Activated CD4-positive, alpha-beta T cell treated with anti-CD3 and anti-CD28 coated beads, Interleukin-2, amount 10 ng/mL, durations not matched to agents 24 days and 14 days (primary cell): Measurements from ENCODE around the gene HACD3. TPM values are rescaled to one million over a fixed set of nuclear protein-coding genes. Genes with fewer than 3 reads are reported as not detected.
"Not testable (repeated sequence)": the region's sequence is repeated elsewhere in the genome, so short reads cannot be mapped to it uniquely, and the experiment has no call there.

Experiments
- DNase-seq: peaks from one replicate; pipeline ENCODE4 v3.0.0; 2022
- H3K27ac Mint-ChIP-seq: one replicate; pipeline ENCODE4 v1.8.0; 2022; ENCODE audit warnings: mild to moderate bottlenecking, mixed read lengths
- H3K27me3 Mint-ChIP-seq: one replicate; pipeline ENCODE4 v1.8.0; 2022; ENCODE audit warnings: mixed read lengths
- H3K36me3 Mint-ChIP-seq: one replicate; pipeline ENCODE4 v1.8.0; 2022; ENCODE audit warnings: low read depth, mild to moderate bottlenecking, mixed read lengths
- H3K4me1 Mint-ChIP-seq: one replicate; pipeline ENCODE4 v1.8.0; 2021; ENCODE audit warnings: mixed read lengths
- H3K4me3 Mint-ChIP-seq: one replicate; pipeline ENCODE4 v1.8.0; 2022; ENCODE audit warnings: mild to moderate bottlenecking, moderate library complexity, mixed read lengths
- H3K9me3 Mint-ChIP-seq: one replicate; pipeline ENCODE4 v1.8.0; 2021; ENCODE audit warnings: mixed read lengths
- intact Hi-C: fragments of 100-400 bp; cut with micrococcal nuclease; formaldehyde crosslinking; loops from one replicate; pipeline ENCODE4 v1.15.1; 2023
- total RNA-seq: library from RNA; stranded (reverse); gene quantifications from 2 replicates; pipeline ENCODE4 v1.2.3, GENCODE V29; 2022

HACD3 gene
- total RNA-seq, 1 donor from 2014 or later, result 39.4 TPM

GRCh38 chr15:65529762-65530317 is 423 bp upstream of the HACD3 start:
- Mint-ChIP-seq H3K4me3 (peak overlapping the region; percentile 88), H3K36me3 (peaks cover 2% of the 10 kb centered on the region), H3K9me3 (no peaks in the 10 kb centered on the region), H3K27ac (peak overlapping the region; percentile 14), H3K4me1 (peaks cover 31% of the 10 kb centered on the region), H3K27me3 (no peaks in the 10 kb centered on the region)
- intact Hi-C loops, result loop anchor here (1.0 kb wide), 1 partner anchor 13 kb away; the partner anchor contains the start of gene DPP8
- no peak for DNase-seq

- peaks cover 31% of the 10 kb centered on the region for H3K4me1 Mint-ChIP-seq
- no peaks in the 10 kb centered on the region for H3K9me3 Mint-ChIP-seq
- peak overlapping the region; percentile 43 for H3K4me3 Mint-ChIP-seq
- intact Hi-C loops, result no loop called here
- DNase-seq, result no peak
- H3K27me3 Mint-ChIP-seq, result no peaks in the 10 kb centered on the region
- H3K27ac Mint-ChIP-seq, result no peak overlapping the region
- peaks cover 4% of the 10 kb centered on the region for H3K36me3 Mint-ChIP-seq
These were observed 2.4 kb downstream of the HACD3 start for GRCh38 chr15:65532738-65533051.

- Mint-ChIP-seq H3K27me3 (no peaks in the 10 kb centered on the region), H3K4me1 (peaks cover 34% of the 10 kb centered on the region), H3K36me3 (peaks cover 7% of the 10 kb centered on the region), H3K27ac (no peak overlapping the region), H3K4me3 (peak overlapping the region; percentile 43), H3K9me3 (no peaks in the 10 kb centered on the region)
- no peak for DNase-seq
- intact Hi-C loops, result no loop called here
These were observed 2.9 kb downstream of the HACD3 start for GRCh38 chr15:65533057-65533756.

GRCh38 chr15:65535192-65535591 is 4.9 kb downstream of the HACD3 start:
- H3K9me3 Mint-ChIP-seq, result no peaks in the 10 kb centered on the region
- intact Hi-C loops, result no loop called here
- H3K27ac Mint-ChIP-seq, result no peak overlapping the region
- peaks cover 29% of the 10 kb centered on the region for H3K4me1 Mint-ChIP-seq
- H3K4me3 Mint-ChIP-seq, result no peak overlapping the region
- peaks cover 7% of the 10 kb centered on the region for H3K36me3 Mint-ChIP-seq
- no peaks in the 10 kb centered on the region for H3K27me3 Mint-ChIP-seq
- DNase-seq, result no peak

GRCh38 chr15:65540314-65540713 is 10.1 kb downstream of the HACD3 start:
- Mint-ChIP-seq H3K36me3 (peaks cover 5% of the 10 kb centered on the region), H3K27me3 (no peaks in the 10 kb centered on the region), H3K4me3 (no peak overlapping the region), H3K9me3 (no peaks in the 10 kb centered on the region), H3K27ac (no peak overlapping the region), H3K4me1 (peaks cover 12% of the 10 kb centered on the region)
- intact Hi-C loops, result no loop called here
- no peak for DNase-seq

GRCh38 chr15:65541231-65541820 is 11.1 kb downstream of the HACD3 start:
- Mint-ChIP-seq H3K4me3 (no peak overlapping the region), H3K9me3 (no peaks in the 10 kb centered on the region), H3K4me1 (peaks cover 12% of the 10 kb centered on the region), H3K36me3 (peaks cover 4% of the 10 kb centered on the region), H3K27me3 (no peaks in the 10 kb centered on the region), H3K27ac (no peak overlapping the region)
- intact Hi-C loops, result no loop called here
- no peak for DNase-seq

- no peak overlapping the region for H3K27ac Mint-ChIP-seq
- intact Hi-C loops, result no loop called here
- H3K4me1 Mint-ChIP-seq, result peaks cover 14% of the 10 kb centered on the region
- H3K4me3 Mint-ChIP-seq, result no peak overlapping the region
- DNase-seq, result no peak
- H3K27me3 Mint-ChIP-seq, result no peaks in the 10 kb centered on the region
- peaks cover 1% of the 10 kb centered on the region for H3K36me3 Mint-ChIP-seq
- H3K9me3 Mint-ChIP-seq, result no peaks in the 10 kb centered on the region
These were observed 17.6 kb downstream of the HACD3 start for GRCh38 chr15:65547841-65548240.

- H3K36me3 Mint-ChIP-seq, H3K27ac Mint-ChIP-seq, H3K4me3 Mint-ChIP-seq, H3K27me3 Mint-ChIP-seq, H3K9me3 Mint-ChIP-seq, DNase-seq, intact Hi-C loops: not testable (repeated sequence)
- peaks cover 12% of the 10 kb centered on the region for H3K4me1 Mint-ChIP-seq
These were observed 19.0 kb downstream of the HACD3 start for GRCh38 chr15:65549288-65549687.

GRCh38 chr15:65550681-65551098 is 20.4 kb downstream of the HACD3 start:
- no peaks in the 10 kb centered on the region for H3K27me3 Mint-ChIP-seq
- intact Hi-C loops, result no loop called here
- peaks cover 12% of the 10 kb centered on the region for H3K4me1 Mint-ChIP-seq
- peaks cover 14% of the 10 kb centered on the region for H3K36me3 Mint-ChIP-seq
- peak overlapping the region; percentile 12 for H3K27ac Mint-ChIP-seq
- H3K9me3 Mint-ChIP-seq, result no peaks in the 10 kb centered on the region
- DNase-seq, result no peak
- H3K4me3 Mint-ChIP-seq, result no peak overlapping the region

- no peak for DNase-seq
- intact Hi-C loops, result no loop called here
- Mint-ChIP-seq H3K9me3 (no peaks in the 10 kb centered on the region), H3K4me1 (peaks cover 12% of the 10 kb centered on the region), H3K27ac (no peak overlapping the region), H3K27me3 (no peaks in the 10 kb centered on the region), H3K4me3 (no peak overlapping the region), H3K36me3 (peaks cover 14% of the 10 kb centered on the region)
These were observed 20.9 kb downstream of the HACD3 start for GRCh38 chr15:65551183-65551582.

GRCh38 chr15:65552851-65553250 is 22.6 kb downstream of the HACD3 start:
- H3K27me3 Mint-ChIP-seq, H3K9me3 Mint-ChIP-seq, DNase-seq, H3K4me3 Mint-ChIP-seq, H3K27ac Mint-ChIP-seq, intact Hi-C loops: not testable (repeated sequence)
- peaks cover 21% of the 10 kb centered on the region for H3K36me3 Mint-ChIP-seq
- peaks cover 12% of the 10 kb centered on the region for H3K4me1 Mint-ChIP-seq

- Mint-ChIP-seq H3K27ac (no peak overlapping the region), H3K4me3 (no peak overlapping the region), H3K27me3 (no peaks in the 10 kb centered on the region), H3K36me3 (peaks cover 25% of the 10 kb centered on the region), H3K4me1 (peaks cover 12% of the 10 kb centered on the region), H3K9me3 (no peaks in the 10 kb centered on the region)
- intact Hi-C loops, result no loop called here
- DNase-seq, result no peak
These were observed 23.4 kb downstream of the HACD3 start for GRCh38 chr15:65553691-65554090.

- H3K4me1 Mint-ChIP-seq, result peaks cover under 1% of the 10 kb centered on the region
- H3K27me3 Mint-ChIP-seq, result no peaks in the 10 kb centered on the region
- no peak overlapping the region for H3K27ac Mint-ChIP-seq
- peaks cover 36% of the 10 kb centered on the region for H3K36me3 Mint-ChIP-seq
- H3K9me3 Mint-ChIP-seq, result no peaks in the 10 kb centered on the region
- H3K4me3 Mint-ChIP-seq, result no peak overlapping the region
- DNase-seq, result no peak
- intact Hi-C loops, result no loop called here
These were observed 26.4 kb downstream of the HACD3 start for GRCh38 chr15:65556622-65557021.

- H3K27me3 Mint-ChIP-seq, result no peaks in the 10 kb centered on the region
- H3K4me3 Mint-ChIP-seq, result no peak overlapping the region
- intact Hi-C loops, result no loop called here
- H3K9me3 Mint-ChIP-seq, result no peaks in the 10 kb centered on the region
- no peak overlapping the region for H3K27ac Mint-ChIP-seq
- peaks cover 2% of the 10 kb centered on the region for H3K4me1 Mint-ChIP-seq
- DNase-seq, result no peak
- H3K36me3 Mint-ChIP-seq, result peaks cover 44% of the 10 kb centered on the region
These were observed 28.1 kb downstream of the HACD3 start for GRCh38 chr15:65558336-65558735.
